Measurements from ENCODE around the gene TMEM141. TPM values are rescaled to one million over a fixed set of nuclear protein-coding genes. Genes with fewer than 3 reads are reported as not detected.

The TMEM141 gene
- total RNA-seq, 1 experiment from 2014 or later = 70.4 TPM

DNA sequence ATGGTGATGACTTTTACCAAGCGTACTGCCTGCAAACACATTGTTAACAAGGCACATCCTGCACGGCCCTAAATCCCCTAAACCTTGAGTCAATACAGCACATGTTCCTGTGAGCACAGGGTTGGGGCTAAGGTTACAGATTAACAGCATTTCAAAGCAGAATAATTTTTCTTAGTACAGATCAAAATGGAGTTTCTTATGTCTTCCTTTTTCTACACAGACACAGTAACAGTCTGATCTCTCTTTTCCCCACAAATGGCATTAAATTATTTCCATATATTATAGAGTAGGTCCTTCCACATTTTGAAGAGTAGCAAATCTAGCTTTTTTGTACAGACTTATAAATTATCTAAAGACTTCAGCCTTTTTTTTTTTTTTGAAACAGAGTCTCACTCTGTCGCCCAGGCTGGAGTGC lies 1.6 kb upstream of the TMEM141 start:
- intact Hi-C loops (cut with micrococcal nuclease) = no loop called here
- ChIA-PET CTCF (interaction anchor here (0.9 to 3.5 kb wide), 2 partner anchors 246 to 257 kb away, joined by 3 to 24 read pairs; no protein-coding TSS in a partner anchor), POLR2A (interaction anchor here (5.0 kb wide), 1 partner anchor 19 kb away, joined by 33 read pairs; the partner anchor contains the start of gene RABL6)
- TF ChIP-seq, protein P1, sequence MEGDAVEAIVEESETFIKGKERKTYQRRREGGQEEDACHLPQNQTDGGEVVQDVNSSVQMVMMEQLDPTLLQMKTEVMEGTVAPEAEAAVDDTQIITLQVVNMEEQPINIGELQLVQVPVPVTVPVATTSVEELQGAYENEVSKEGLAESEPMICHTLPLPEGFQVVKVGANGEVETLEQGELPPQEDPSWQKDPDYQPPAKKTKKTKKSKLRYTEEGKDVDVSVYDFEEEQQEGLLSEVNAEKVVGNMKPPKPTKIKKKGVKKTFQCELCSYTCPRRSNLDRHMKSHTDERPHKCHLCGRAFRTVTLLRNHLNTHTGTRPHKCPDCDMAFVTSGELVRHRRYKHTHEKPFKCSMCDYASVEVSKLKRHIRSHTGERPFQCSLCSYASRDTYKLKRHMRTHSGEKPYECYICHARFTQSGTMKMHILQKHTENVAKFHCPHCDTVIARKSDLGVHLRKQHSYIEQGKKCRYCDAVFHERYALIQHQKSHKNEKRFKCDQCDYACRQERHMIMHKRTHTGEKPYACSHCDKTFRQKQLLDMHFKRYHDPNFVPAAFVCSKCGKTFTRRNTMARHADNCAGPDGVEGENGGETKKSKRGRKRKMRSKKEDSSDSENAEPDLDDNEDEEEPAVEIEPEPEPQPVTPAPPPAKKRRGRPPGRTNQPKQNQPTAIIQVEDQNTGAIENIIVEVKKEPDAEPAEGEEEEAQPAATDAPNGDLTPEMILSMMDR (IDR thresholded peaks at IDR 0.05; ENCODE audit: unreplicated experiment) = no peak
- no TSS peak for BruUV-seq (replicated peaks)
- H3K36me3 Mint-ChIP-seq (ENCODE audit: insufficient read depth, unreplicated experiment) = peaks cover 18% of the 10 kb centered on the region
- H3K27me3 Mint-ChIP-seq (ENCODE audit: insufficient read depth, unreplicated experiment) = no peaks in the 10 kb centered on the region
- DNase-seq (ENCODE audit: unreplicated experiment) = no peak
- no peaks in the 10 kb centered on the region for H3K9me3 Mint-ChIP-seq (ENCODE audit: unreplicated experiment)
- H3K27ac Mint-ChIP-seq (ENCODE audit: low read depth, unreplicated experiment) = no peak overlapping the region
- no peak overlapping the region for H3K4me3 Mint-ChIP-seq (ENCODE audit: unreplicated experiment)
- H3K4me1 Mint-ChIP-seq (ENCODE audit: insufficient read depth, unreplicated experiment) = peaks cover 5% of the 10 kb centered on the region

GRCh38 chr9:136791516-136792276 lies 552 bp downstream of the TMEM141 start:
- TF ChIP-seq, protein P1 (IDR thresholded peaks at IDR 0.05; ENCODE audit: unreplicated experiment) = peak; percentile 100
- peaks cover 5% of the 10 kb centered on the region for H3K4me1 Mint-ChIP-seq (ENCODE audit: insufficient read depth, unreplicated experiment)
- ChIA-PET CTCF (interaction anchor here (0.6 to 1.5 kb wide), 13 partner anchors 11 to 604 kb away, joined by 3 to 12 read pairs (median 4); partner anchors contain the start of gene C8G), POLR2A (interaction anchor here (1.4 to 5.0 kb wide), 4 partner anchors 10 to 95 kb away, joined by 3 to 33 read pairs (median 10); partner anchors contain the start of genes RABL6 and TRAF2)
- intact Hi-C loops (cut with micrococcal nuclease) = no loop called here
- peak; percentile 77 for DNase-seq (ENCODE audit: unreplicated experiment)
- no peaks in the 10 kb centered on the region for H3K27me3 Mint-ChIP-seq (ENCODE audit: insufficient read depth, unreplicated experiment)
- no peaks in the 10 kb centered on the region for H3K9me3 Mint-ChIP-seq (ENCODE audit: unreplicated experiment)
- peaks cover 22% of the 10 kb centered on the region for H3K36me3 Mint-ChIP-seq (ENCODE audit: insufficient read depth, unreplicated experiment)
- H3K27ac Mint-ChIP-seq (ENCODE audit: low read depth, unreplicated experiment) = peak overlapping the region; percentile 94
- BruUV-seq (replicated peaks) = no TSS peak
- H3K4me3 Mint-ChIP-seq (ENCODE audit: unreplicated experiment) = peak overlapping the region; percentile 81

GRCh38 chr9:136792321-136793085 lies 1.4 kb downstream of the TMEM141 start:
- intact Hi-C loops (cut with micrococcal nuclease) = no loop called here
- Mint-ChIP-seq H3K27ac (ENCODE audit: low read depth, unreplicated experiment) (peak overlapping the region; percentile 94), H3K4me3 (ENCODE audit: unreplicated experiment) (peak overlapping the region; percentile 81), H3K9me3 (ENCODE audit: unreplicated experiment) (no peaks in the 10 kb centered on the region), H3K4me1 (ENCODE audit: insufficient read depth, unreplicated experiment) (peaks cover 3% of the 10 kb centered on the region), H3K36me3 (ENCODE audit: insufficient read depth, unreplicated experiment) (peaks cover 22% of the 10 kb centered on the region), H3K27me3 (ENCODE audit: insufficient read depth, unreplicated experiment) (no peaks in the 10 kb centered on the region)
- POLR2A ChIA-PET = interaction anchor here (2.2 to 5.0 kb wide), 3 partner anchors 9 to 56 kb away, joined by 9 to 33 read pairs (median 12); partner anchors contain the start of gene RABL6
- DNase-seq (ENCODE audit: unreplicated experiment) = no peak
- TSS peak; percentile 39 for BruUV-seq (replicated peaks)
- CTCF ChIA-PET = interaction anchor here (0.6 to 1.5 kb wide), 15 partner anchors 11 to 603 kb away, joined by 3 to 12 read pairs (median 4); partner anchors contain the start of gene C8G
- TF ChIP-seq, protein P1 (IDR thresholded peaks at IDR 0.05; ENCODE audit: unreplicated experiment) = no peak

All from MCF 10A (cell line).